ENCODE measurements around the gene PCDH9.

Gene PCDH9

GRCh38 chr13:67077132-67077531, 153.0 kb downstream of the PCDH9 start:
- DNase-seq = no peak

GRCh38 chr13:67076378-67076777, 153.8 kb downstream of the PCDH9 start:
- no peak for DNase-seq

GRCh38 chr13:67075239-67075638, 154.9 kb downstream of the PCDH9 start:
- no peak for DNase-seq

GRCh38 chr13:67071918-67072598, 158.1 kb downstream of the PCDH9 start:
- DNase-seq = no peak

GRCh38 chr13:67070306-67070705, 159.8 kb downstream of the PCDH9 start:
- DNase-seq = no peak

GRCh38 chr13:67069117-67069767, 160.9 kb downstream of the PCDH9 start:
- no peak for DNase-seq

GRCh38 chr13:67064920-67065319, 165.2 kb downstream of the PCDH9 start:
- no peak for DNase-seq

GRCh38 chr13:67063036-67063435, 167.1 kb downstream of the PCDH9 start:
- no peak for DNase-seq

GRCh38 chr13:67062160-67062559, 168.0 kb downstream of the PCDH9 start:
- no peak for DNase-seq

GRCh38 chr13:67061750-67062149, 168.4 kb downstream of the PCDH9 start:
- no peak for DNase-seq

GRCh38 chr13:67052550-67053490, 177.3 kb downstream of the PCDH9 start:
- no peak for DNase-seq

GRCh38 chr13:67049744-67050143, 180.4 kb downstream of the PCDH9 start:
- no peak for DNase-seq

GRCh38 chr13:67048821-67049150, 181.3 kb downstream of the PCDH9 start:
- DNase-seq = no peak

GRCh38 chr13:67048084-67048820, 181.9 kb downstream of the PCDH9 start:
- DNase-seq = no peak

GRCh38 chr13:67045357-67045756, 184.8 kb downstream of the PCDH9 start:
- no peak for DNase-seq

- no peak for DNase-seq
These were observed 186.2 kb downstream of the PCDH9 start for GRCh38 chr13:67043901-67044300.

GRCh38 chr13:67042556-67042955, 187.6 kb downstream of the PCDH9 start:
- no peak for DNase-seq

- no peak for DNase-seq
These were observed 193.3 kb downstream of the PCDH9 start for GRCh38 chr13:67036699-67037457.

GRCh38 chr13:67033170-67033569, 197.0 kb downstream of the PCDH9 start:
- no peak for DNase-seq

- no peak for DNase-seq
These were observed 206.8 kb downstream of the PCDH9 start for GRCh38 chr13:67023130-67023876.

GRCh38 chr13:67018775-67019174, 211.4 kb downstream of the PCDH9 start:
- DNase-seq = no peak

- DNase-seq = no peak
These were observed 212.9 kb downstream of the PCDH9 start for GRCh38 chr13:67017276-67017675.

All from CD4-positive, alpha-beta T cell treated with Interleukin-4 for 1 hour (primary cell).